Myocyte (in vitro differentiated cells): Measurements from ENCODE around the gene LIAS. TPM values are rescaled to one million over a fixed set of nuclear protein-coding genes. Genes with fewer than 3 reads are reported as not detected.
A peak's percentile ranks its signal among the peaks of the same experiment; 100 is the strongest.
"Not testable (repeated sequence)": the region's sequence is repeated elsewhere in the genome, so short reads cannot be mapped to it uniquely, and the experiment has no call there.

ENCODE experiments used
- DNase-seq: peaks from one replicate; pipeline ENCODE4 v3.0.0-alpha.2; 2012; ENCODE audit warnings: low read depth
- total RNA-seq: library from RNA; depleted of rRNA; stranded (reverse); fragments of >200 nt; gene quantifications from 2 replicates; pipeline ENCODE4 v1.2.3, GENCODE V29; 2014

Gene LIAS
- total RNA-seq, 1 donor from 2014 or later: 14.5 TPM

GRCh38 chr4:39452860-39453587, 5.8 kb upstream of the LIAS start:
- no peak for DNase-seq

DNA sequence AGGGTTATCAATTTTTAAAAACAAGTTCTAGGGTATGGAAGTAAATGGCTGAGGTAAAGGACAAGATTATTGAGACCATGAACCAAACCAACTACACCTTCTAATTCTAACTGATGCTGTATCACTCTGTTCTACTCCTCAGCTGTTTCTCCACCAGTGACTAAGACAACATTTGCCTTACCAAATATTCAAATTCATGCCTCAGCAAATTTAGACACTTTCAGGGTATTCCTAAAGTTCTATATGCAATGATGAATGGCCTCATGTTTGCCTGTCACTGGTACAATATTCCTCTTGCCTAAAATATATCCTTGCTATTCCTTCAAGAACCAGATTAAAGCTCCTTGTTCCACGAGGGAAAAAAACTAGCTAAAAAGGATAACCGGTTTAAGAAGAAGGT, 5.1 kb upstream of the LIAS start:
- no peak for DNase-seq

DNA sequence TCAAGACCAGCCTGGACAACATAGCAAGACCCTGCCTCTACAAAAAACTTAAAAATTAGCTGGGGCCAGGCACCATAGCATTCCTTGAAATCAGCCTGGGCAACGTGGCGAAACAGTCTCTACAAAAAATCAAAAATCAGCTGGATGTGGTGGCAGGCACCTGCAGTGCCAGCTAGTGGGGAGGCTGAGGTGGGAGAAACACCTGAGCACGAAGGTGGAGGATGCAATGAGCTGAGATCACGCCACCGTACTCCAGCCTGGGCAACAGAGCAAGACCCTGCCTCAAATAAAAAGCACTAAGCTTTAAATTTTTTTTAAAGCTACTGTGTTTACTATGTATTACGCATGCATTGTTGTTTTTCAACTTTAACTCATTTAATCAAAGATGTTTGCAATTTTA, 3.4 kb upstream of the LIAS start:
- DNase-seq: no peak

DNA sequence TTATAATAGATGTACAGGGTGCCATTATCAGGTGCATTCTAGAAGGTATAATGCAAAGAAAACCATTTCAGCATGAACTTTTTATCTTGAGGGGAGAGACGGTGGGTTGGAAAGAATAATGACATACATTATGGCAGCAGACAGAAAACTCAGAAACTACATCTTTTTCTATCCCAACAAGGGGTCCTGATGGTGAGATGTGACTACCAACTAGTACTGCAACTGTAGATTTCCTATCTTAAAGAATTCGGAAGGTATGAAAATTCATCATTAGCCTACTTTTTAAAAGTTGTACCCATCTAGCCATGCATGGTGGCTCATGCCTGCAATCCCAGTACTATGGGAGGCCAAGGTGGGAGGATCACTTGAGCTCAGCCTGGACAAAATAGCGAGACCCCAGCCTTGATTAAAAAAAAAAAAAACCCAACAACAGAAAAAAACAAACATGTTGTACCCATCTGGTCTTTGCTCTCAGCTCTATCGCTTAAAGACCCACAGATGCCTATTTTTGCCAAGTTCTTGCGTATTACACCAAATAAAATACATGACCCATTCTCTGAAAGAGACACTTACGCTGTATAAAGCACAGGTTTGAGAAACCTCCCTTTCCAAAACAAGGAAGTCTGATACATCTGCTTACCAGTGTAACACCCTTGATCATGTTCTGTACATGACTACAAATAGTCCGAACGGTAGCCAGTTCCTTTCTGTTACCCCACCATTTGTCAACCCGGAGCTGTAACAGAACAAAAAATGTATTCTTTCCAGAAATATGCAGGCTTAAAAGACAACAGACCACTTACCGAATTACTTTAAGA, 1.7 kb upstream of the LIAS start:
- no peak for DNase-seq

DNA sequence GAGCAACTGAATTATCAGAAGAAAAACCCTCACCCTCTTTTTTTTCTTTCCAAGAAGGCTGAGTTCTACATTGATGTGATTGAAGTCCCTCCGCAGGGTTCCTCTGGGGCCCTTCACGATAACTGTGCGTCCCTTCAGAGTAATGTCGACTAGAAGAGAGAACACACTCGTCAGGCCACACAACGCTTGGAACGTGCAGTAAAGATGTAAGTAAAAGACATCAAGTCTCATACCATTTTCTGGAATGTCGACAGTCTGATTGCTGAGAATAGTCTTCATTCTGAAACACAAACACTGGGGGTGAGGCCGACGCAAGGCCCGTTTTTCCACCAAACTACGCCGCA, 723 bp upstream of the LIAS start:
- not testable (repeated sequence) for DNase-seq

GRCh38 chr4:39464886-39465501, 6.1 kb downstream of the LIAS start:
- DNase-seq: peak; percentile 85

- peak; percentile 78 for DNase-seq
Measured at GRCh38 chr4:39466747-39467146, 7.9 kb downstream of the LIAS start.

DNA sequence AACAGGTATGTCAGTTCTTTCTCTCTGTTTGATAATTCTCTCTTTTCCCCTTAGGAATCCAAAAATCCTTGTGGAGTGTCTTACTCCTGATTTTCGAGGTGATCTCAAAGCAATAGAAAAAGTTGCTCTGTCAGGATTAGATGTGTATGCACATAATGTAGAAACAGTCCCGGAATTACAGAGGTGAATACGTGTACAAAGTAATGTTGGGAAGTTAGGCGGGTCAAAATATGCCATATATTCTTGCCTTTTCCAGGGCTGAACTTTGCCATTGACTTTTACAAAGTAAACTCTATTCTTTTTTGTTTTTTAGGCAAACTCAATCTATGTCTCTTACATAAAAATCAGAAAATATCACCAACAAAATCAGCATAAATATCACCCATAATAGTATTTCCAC, 8.6 kb downstream of the LIAS start:
- DNase-seq: no peak

DNA sequence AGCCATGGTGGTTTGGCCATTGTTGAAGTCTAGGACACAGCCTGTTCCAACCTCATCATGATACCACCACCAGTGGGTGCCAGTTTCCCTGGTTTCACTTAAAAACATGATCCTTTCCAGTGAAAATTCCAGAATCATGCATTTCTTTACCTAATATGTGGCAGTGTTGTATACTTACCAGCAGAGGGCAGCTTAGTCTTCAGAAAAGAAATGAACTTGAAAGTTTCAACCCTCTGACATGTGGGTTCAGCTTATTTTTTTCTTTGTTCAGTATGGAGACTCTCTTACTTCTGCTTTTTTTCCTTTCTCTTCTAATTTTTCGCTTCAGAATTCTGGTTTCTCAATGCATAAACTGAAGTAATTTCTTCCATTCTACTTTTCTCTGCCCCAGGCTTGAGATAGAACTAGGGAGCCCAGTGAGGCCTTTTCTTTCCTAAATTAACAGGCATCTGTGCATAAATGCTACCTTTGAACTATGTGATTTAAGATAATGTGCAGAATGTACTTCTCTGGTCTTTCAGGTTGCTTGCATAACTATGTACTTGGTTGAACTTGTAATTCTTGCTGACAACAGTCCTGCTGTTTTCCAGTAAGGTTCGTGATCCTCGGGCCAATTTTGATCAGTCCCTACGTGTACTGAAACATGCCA, 10.7 kb downstream of the LIAS start:
- peak; percentile 81 for DNase-seq

DNA sequence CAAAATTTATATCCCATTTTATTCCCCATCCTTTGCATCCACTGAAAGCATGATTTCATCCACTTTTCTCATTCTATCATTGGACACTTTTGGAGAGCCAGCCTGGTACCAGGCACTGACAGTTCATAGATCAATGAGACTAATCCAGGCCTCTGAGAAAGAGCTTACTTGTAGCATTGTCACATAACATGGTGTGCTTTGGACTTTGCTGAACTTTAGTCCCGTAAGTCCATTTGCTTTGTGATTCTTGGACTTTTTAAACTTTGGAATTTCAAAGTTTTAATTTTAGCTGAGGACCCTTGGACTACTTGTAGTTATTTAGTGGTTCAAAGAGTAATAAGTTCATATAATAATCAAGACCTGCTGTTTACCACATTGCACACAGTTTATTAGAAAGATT, 11.5 kb downstream of the LIAS start:
- DNase-seq: no peak

- no peak for DNase-seq
Measured at GRCh38 chr4:39472396-39472795, 13.5 kb downstream of the LIAS start.

DNA sequence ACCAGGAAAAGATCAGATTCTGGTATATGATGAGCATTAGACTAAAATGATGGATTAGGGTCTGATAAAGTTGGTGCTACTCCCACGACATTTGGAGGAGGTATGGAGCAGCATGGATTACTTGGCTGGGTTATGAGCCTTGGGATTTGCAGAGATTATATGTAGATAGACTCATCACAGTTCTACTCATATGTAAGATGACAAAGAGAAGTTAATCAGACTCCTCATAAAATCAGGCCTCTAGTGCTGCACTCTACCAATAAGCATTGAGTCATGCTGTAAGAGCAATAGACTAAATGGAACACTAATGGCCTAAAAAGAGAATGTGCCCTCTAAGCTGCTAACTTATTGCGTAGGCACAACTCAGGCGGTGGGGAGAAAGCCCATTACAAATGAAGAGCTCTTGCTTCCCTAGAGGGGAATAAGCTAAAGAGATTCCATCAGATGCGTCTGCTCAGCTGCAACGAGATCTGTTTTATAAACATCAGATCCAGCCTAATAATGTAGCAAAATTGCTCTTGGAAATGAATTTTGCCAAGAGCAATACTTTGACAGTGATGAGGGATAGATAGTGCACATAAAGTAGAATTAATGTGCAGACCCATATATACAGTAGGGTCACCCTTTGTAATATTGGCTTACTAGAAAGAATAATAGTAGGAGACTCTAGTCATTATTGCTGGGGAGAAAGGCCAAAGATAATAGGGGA, 17.5 kb downstream of the LIAS start:
- DNase-seq: no peak

DNA sequence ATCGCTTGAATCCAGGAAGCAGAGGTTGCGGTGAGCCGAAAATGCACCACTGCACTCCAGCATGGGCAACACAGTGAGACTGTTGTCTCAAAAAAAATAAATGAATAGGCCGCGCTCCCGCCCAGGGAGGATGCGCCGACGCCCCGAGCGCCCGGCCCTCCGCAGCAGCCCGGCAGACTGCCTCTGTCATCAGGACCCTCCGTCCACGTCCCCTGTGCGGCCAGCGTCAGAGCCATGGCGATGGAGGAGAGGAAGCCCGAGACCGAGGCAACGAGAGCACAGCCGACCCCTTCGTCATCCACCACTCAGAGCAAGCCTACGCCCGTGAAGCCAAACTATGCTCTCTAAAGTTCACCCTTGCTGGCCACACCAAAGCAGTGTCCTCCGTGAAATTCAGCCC, 21.4 kb downstream of the LIAS start:
- DNase-seq: no peak

GRCh38 chr4:39480902-39481695, 22.2 kb downstream of the LIAS start:
- no peak for DNase-seq

- DNase-seq: no peak
Measured at GRCh38 chr4:39484582-39485272, 25.9 kb downstream of the LIAS start.

- no peak for DNase-seq
Measured at GRCh38 chr4:39486221-39486804, 27.5 kb downstream of the LIAS start.

GRCh38 chr4:39490322-39490721, 31.5 kb downstream of the LIAS start:
- no peak for DNase-seq

GRCh38 chr4:39494354-39494753, 35.5 kb downstream of the LIAS start:
- DNase-seq: no peak

- no peak for DNase-seq
Measured at GRCh38 chr4:39495446-39496213, 36.8 kb downstream of the LIAS start.
